ENCODE data around the gene LTBP3.
A peak's percentile ranks its signal among the peaks of the same experiment; 100 is the strongest.
"Not testable (repeated sequence)": the region's sequence is repeated elsewhere in the genome, so short reads cannot be mapped to it uniquely, and the experiment has no call there.

The LTBP3 gene

GRCh38 chr11:65512311-65512710, 45.8 kb downstream of the LTBP3 start:
- not testable (repeated sequence) for DNase-seq (ENCODE audit: low spot score); FAIRE-seq

GRCh38 chr11:65506772-65507505, 51.2 kb downstream of the LTBP3 start:
- DNase-seq (ENCODE audit: low spot score): no peak

GRCh38 chr11:65506290-65506771, 51.8 kb downstream of the LTBP3 start:
- FAIRE-seq: no peak
- no peak for DNase-seq (ENCODE audit: low spot score)

More at GRCh38 chr11:65506772-65507505, 51.2 kb downstream of the LTBP3 start:
- no peak for FAIRE-seq

GRCh38 chr11:65505466-65506289, 52.5 kb downstream of the LTBP3 start:
- FAIRE-seq (no peak), DNase-seq (ENCODE audit: low spot score) (no peak)

GRCh38 chr11:65504674-65505465, 53.3 kb downstream of the LTBP3 start:
- DNase-seq (ENCODE audit: low spot score) (no peak), FAIRE-seq (no peak)

GRCh38 chr11:65503949-65504673, 54.0 kb downstream of the LTBP3 start:
- DNase-seq (ENCODE audit: low spot score) (no peak), FAIRE-seq (no peak)

GRCh38 chr11:65503368-65503948, 54.7 kb downstream of the LTBP3 start:
- DNase-seq (ENCODE audit: low spot score): no peak
- FAIRE-seq: no peak

- DNase-seq (ENCODE audit: low spot score) (no peak), FAIRE-seq (no peak)
These were observed 55.4 kb downstream of the LTBP3 start for GRCh38 chr11:65502555-65503367.

GRCh38 chr11:65502274-65502554, 55.9 kb downstream of the LTBP3 start:
- DNase-seq (ENCODE audit: low spot score) (no peak), FAIRE-seq (no peak)

- FAIRE-seq: no peak
- DNase-seq (ENCODE audit: low spot score): no peak
These were observed 56.5 kb downstream of the LTBP3 start for GRCh38 chr11:65501472-65502273.

GRCh38 chr11:65501186-65501471, 57.0 kb downstream of the LTBP3 start:
- DNase-seq (ENCODE audit: low spot score): no peak
- FAIRE-seq: no peak

- DNase-seq (ENCODE audit: low spot score) (no peak), FAIRE-seq (no peak)
These were observed 57.6 kb downstream of the LTBP3 start for GRCh38 chr11:65500387-65501185.

GRCh38 chr11:65499713-65500386, 58.3 kb downstream of the LTBP3 start:
- FAIRE-seq: no peak
- no peak for DNase-seq (ENCODE audit: low spot score)

- DNase-seq (ENCODE audit: low spot score) (peak; percentile 68), FAIRE-seq (no peak)
These were observed 59.0 kb downstream of the LTBP3 start, which contains the start of gene MALAT1 for GRCh38 chr11:65498977-65499712. Gene MALAT1 (plus strand): TSS chr11:65499045.

GRCh38 chr11:65498727-65498976, 59.5 kb downstream of the LTBP3 start:
- DNase-seq (ENCODE audit: low spot score): no peak
- no peak for FAIRE-seq

- DNase-seq (ENCODE audit: low spot score) (no peak), FAIRE-seq (no peak)
These were observed 60.0 kb downstream of the LTBP3 start for GRCh38 chr11:65498042-65498726.

Data from urothelium cell line (cell line).